Neural progenitor cell (in vitro differentiated cells): ENCODE results near the gene FAT1. TPM values are rescaled to one million over a fixed set of nuclear protein-coding genes. Genes with fewer than 3 reads are reported as not detected.

Source experiments
- DNase-seq: peaks from one replicate; pipeline ENCODE4 v3.0.0-alpha.2; 2016; ENCODE audit warnings: low spot score
- H2AFZ ChIP-seq: fragments of 200-600 bp; sonication (generic); replicated peaks from 2 replicates; pipeline ENCODE4 v1.6.1; 2016; ENCODE audit warnings: antibody characterized with exemption
- H3F3A ChIP-seq: fragments of 200-600 bp; sonication (generic); 2 replicates; pipeline ENCODE4 v1.6.1; 2016; ENCODE audit warnings: antibody characterized with exemption, low read depth
- H3K27ac ChIP-seq: fragments of 200-600 bp; sonication (generic); 2 replicates; pipeline ENCODE4 v1.5.1; 2016; ENCODE audit warnings: mild to moderate bottlenecking
- H3K27me3 ChIP-seq: fragments of 200-600 bp; sonication (generic); 2 replicates; pipeline ENCODE4 v1.6.1; 2016; ENCODE audit warnings: mild to moderate bottlenecking, moderate library complexity
- H3K36me3 ChIP-seq: fragments of 200-600 bp; sonication (generic); 2 replicates; pipeline ENCODE4 v1.5.1; 2016
- H3K4me1 ChIP-seq: fragments of 200-600 bp; sonication (generic); 2 replicates; pipeline ENCODE4 v1.6.1; 2016; ENCODE audit warnings: mixed run types
- H3K4me2 ChIP-seq: fragments of 200-600 bp; sonication (generic); 2 replicates; pipeline ENCODE4 v1.6.1; 2016
- H3K4me3 ChIP-seq: fragments of 200-600 bp; sonication (generic); 2 replicates; pipeline ENCODE4 v1.5.1; 2016
- H3K79me2 ChIP-seq: fragments of 200-600 bp; sonication (generic); 2 replicates; pipeline ENCODE4 v1.6.1; 2016; ENCODE audit warnings: low read depth
- H3K9ac ChIP-seq: fragments of 200-600 bp; sonication (generic); 2 replicates; pipeline ENCODE4 v1.6.1; 2016
- H3K9me3 ChIP-seq: fragments of 200-600 bp; sonication (generic); 2 replicates; pipeline ENCODE4 v1.5.1; 2016; ENCODE audit warnings: low read depth
- H4K20me1 ChIP-seq: fragments of 200-600 bp; sonication (generic); 2 replicates; pipeline ENCODE4 v1.6.1; 2016; ENCODE audit warnings: low read depth
- H3K27ac Mint-ChIP-seq: 3 replicates; pipeline ENCODE4 v1.8.0; 2021; ENCODE audit warnings: mixed read lengths
- H3K27me3 Mint-ChIP-seq: 2 replicates; pipeline ENCODE4 v1.8.0; 2022; ENCODE audit warnings: low read depth, mild to moderate bottlenecking, inconsistent platforms, moderate library complexity, mixed read lengths; ENCODE audit not compliant: insufficient read depth
- H3K36me3 Mint-ChIP-seq: 3 replicates; pipeline ENCODE4 v1.8.0; 2021; ENCODE audit warnings: mixed read lengths
- H3K4me1 Mint-ChIP-seq: 3 replicates; pipeline ENCODE4 v1.8.0; 2021; ENCODE audit warnings: mixed read lengths
- H3K4me3 Mint-ChIP-seq: 3 replicates; pipeline ENCODE4 v1.8.0; 2021; ENCODE audit warnings: mild to moderate bottlenecking, moderate library complexity, mixed read lengths
- H3K9me3 Mint-ChIP-seq: 3 replicates; pipeline ENCODE4 v1.8.0; 2020; ENCODE audit warnings: mixed read lengths
- EZH2 ChIP-seq: fragments of 200-600 bp; sonication (generic); IDR thresholded peaks from 2 replicates; pipeline ENCODE4 v1.6.1; 2017; ENCODE audit warnings: antibody characterized with exemption, mild to moderate bottlenecking, moderate library complexity
- EZH2phosphoT487 ChIP-seq: fragments of 200-600 bp; sonication (generic); IDR thresholded peaks from 2 replicates; pipeline ENCODE4 v1.6.1; 2017; ENCODE audit warnings: antibody characterized with exemption
- total RNA-seq: library from RNA; depleted of rRNA; stranded (reverse); fragments of >200 nt; gene quantifications from 2 replicates; pipeline ENCODE4 v1.2.3, GENCODE V29; 2015; ENCODE audit warnings: low replicate concordance
- TF ChIP-seq, protein P1 (sequence below): fragments of 200-600 bp; sonication (generic); IDR thresholded peaks from 2 replicates; pipeline ENCODE4 v1.5.1; 2017; ENCODE audit warnings: antibody characterized with exemption, mild to moderate bottlenecking

FAT1 gene
- total RNA-seq, 1 donor from 2014 or later: 517 TPM

- no peak overlapping the region for H3K4me3 Mint-ChIP-seq
- H3K4me1 Mint-ChIP-seq: peaks cover 5% of the 10 kb centered on the region
- no peak overlapping the region for H3K4me3 ChIP-seq
- peaks cover 69% of the 10 kb centered on the region for H4K20me1 ChIP-seq
- peaks cover 100% of the 10 kb centered on the region for H3K79me2 ChIP-seq
- no peaks in the 10 kb centered on the region for H3F3A ChIP-seq
- H2AFZ ChIP-seq: no peak overlapping the region
- H3K36me3 Mint-ChIP-seq: peaks cover 74% of the 10 kb centered on the region
- no peaks in the 10 kb centered on the region for H3K4me1 ChIP-seq
- no peak overlapping the region for H3K27ac ChIP-seq
- no peaks in the 10 kb centered on the region for H3K27me3 ChIP-seq
- H3K27ac Mint-ChIP-seq: no peak overlapping the region
- no peak overlapping the region for H3K9ac ChIP-seq
- H3K36me3 ChIP-seq: peaks cover 17% of the 10 kb centered on the region
- H3K9me3 Mint-ChIP-seq: peaks cover 60% of the 10 kb centered on the region
- no peak for DNase-seq
- TF ChIP-seq EZH2: no peak
- no peak for TF ChIP-seq EZH2phosphoT487
- TF ChIP-seq, protein P1, sequence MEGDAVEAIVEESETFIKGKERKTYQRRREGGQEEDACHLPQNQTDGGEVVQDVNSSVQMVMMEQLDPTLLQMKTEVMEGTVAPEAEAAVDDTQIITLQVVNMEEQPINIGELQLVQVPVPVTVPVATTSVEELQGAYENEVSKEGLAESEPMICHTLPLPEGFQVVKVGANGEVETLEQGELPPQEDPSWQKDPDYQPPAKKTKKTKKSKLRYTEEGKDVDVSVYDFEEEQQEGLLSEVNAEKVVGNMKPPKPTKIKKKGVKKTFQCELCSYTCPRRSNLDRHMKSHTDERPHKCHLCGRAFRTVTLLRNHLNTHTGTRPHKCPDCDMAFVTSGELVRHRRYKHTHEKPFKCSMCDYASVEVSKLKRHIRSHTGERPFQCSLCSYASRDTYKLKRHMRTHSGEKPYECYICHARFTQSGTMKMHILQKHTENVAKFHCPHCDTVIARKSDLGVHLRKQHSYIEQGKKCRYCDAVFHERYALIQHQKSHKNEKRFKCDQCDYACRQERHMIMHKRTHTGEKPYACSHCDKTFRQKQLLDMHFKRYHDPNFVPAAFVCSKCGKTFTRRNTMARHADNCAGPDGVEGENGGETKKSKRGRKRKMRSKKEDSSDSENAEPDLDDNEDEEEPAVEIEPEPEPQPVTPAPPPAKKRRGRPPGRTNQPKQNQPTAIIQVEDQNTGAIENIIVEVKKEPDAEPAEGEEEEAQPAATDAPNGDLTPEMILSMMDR: no peak
- no peaks in the 10 kb centered on the region for H3K9me3 ChIP-seq
- H3K4me2 ChIP-seq: no peak overlapping the region
- H3K27me3 Mint-ChIP-seq: peaks cover 4% of the 10 kb centered on the region
Observed at GRCh38 chr4:186712690-186713089, 11.0 kb downstream of the FAT1 start.

DNA sequence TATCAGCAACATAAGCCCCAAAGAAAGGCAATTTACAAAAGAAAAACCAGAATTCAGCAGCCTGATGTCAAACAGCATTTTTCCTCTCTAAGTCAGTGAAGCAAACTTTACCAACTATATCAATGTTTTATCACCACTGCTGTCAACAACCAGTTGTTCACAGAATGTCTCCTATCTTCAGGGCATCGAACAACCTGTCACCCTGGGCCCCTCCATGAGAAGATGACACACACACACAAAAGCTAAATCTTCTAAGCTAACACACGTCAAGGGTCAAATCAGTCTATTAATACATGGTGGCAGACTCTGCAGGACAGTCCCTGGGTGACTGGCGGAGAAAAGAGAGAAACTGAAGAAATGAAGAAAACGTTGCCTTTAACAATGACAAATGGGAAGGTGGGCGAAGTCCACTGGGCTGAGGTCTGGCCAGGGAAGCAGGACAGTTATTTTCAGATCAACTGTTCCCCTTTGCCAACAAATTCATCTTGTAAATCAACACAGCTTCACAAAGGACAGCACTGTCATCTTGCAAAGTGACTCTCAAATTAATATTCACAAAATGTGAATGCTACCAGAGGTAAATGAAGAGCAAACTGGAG is 13.0 kb downstream of the FAT1 start:
- no peak for DNase-seq
- Mint-ChIP-seq H3K36me3 (peaks cover 78% of the 10 kb centered on the region), H3K4me1 (peaks cover 5% of the 10 kb centered on the region), H3K9me3 (peaks cover 49% of the 10 kb centered on the region), H3K27ac (no peak overlapping the region), H3K27me3 (peaks cover 4% of the 10 kb centered on the region), H3K4me3 (no peak overlapping the region)
- Histone ChIP-seq H3K27ac (no peak overlapping the region), H3K9me3 (no peaks in the 10 kb centered on the region), H2AFZ (no peak overlapping the region), H3K4me3 (no peak overlapping the region), H3K4me2 (no peak overlapping the region), H3K27me3 (no peaks in the 10 kb centered on the region), H3K9ac (no peak overlapping the region), H3K36me3 (peaks cover 12% of the 10 kb centered on the region), H3K4me1 (no peaks in the 10 kb centered on the region), H4K20me1 (peaks cover 86% of the 10 kb centered on the region), H3K79me2 (peaks cover 100% of the 10 kb centered on the region), H3F3A (no peaks in the 10 kb centered on the region)
- TF ChIP-seq EZH2phosphoT487 (no peak), EZH2 (no peak)
- TF ChIP-seq, protein P1: no peak

DNA sequence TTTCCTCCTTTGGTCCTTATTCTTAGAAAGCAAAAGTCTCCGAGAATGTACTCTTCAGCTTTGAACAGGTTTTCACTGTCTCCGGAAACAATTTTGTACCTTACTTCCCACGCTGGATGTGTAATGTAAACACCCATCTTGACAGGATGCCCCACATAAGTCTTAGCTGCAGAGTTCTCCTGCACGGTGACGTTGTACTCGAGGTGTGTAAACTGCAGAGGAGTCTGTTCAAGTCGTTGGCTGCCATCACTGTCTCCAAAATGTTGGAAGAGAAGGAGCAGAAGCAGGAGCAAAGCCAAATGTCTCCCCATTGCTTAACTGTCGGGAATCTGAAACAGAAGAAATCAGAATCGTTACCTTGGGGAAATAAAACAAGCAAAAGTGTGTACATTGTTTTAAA is 14.1 kb downstream of the FAT1 start:
- Histone ChIP-seq H3K27ac (no peak overlapping the region), H3K79me2 (peaks cover 100% of the 10 kb centered on the region), H2AFZ (no peak overlapping the region), H3K27me3 (no peaks in the 10 kb centered on the region), H4K20me1 (peaks cover 98% of the 10 kb centered on the region), H3K4me3 (no peak overlapping the region), H3K4me1 (no peaks in the 10 kb centered on the region), H3K4me2 (no peak overlapping the region), H3F3A (peaks cover 2% of the 10 kb centered on the region), H3K36me3 (peaks cover 12% of the 10 kb centered on the region), H3K9ac (no peak overlapping the region), H3K9me3 (no peaks in the 10 kb centered on the region)
- no peak for TF ChIP-seq EZH2phosphoT487
- TF ChIP-seq, protein P1: no peak
- no peak for TF ChIP-seq EZH2
- Mint-ChIP-seq H3K4me1 (peaks cover 5% of the 10 kb centered on the region), H3K36me3 (peaks cover 77% of the 10 kb centered on the region), H3K27ac (no peak overlapping the region), H3K4me3 (no peak overlapping the region), H3K9me3 (peaks cover 42% of the 10 kb centered on the region), H3K27me3 (peaks cover 4% of the 10 kb centered on the region)
- DNase-seq: no peak
